ENCODE measurements around the gene CGNL1.

Gene CGNL1

DNA sequence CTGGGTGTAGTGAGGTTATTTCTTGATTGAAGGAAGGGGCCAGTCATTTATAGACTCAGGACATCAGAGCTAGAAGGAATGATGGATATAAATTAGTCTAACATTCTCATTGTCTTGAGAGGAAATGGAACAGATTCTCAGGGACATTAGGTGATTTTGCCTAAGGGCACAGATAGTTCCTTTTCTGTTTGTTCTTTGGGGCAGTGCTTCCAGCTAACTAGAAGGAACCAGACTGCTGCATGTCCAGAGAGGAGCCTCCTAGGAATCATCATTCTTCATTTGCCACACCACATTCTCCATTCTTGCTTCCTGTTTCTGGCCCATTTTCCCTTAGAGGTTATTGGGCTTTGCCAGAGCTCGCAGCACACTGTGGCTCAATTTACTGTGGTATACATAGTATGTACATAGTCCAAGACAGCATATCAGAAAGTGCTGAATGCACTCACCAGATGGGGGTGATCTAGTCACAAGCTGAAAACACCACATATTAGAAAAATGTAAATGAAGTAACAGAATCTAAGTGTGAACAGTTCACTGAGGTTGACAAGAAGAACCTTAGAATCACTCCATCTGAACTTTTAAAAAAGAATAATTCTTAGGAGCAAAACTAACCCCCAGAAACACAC is 152.7 kb downstream of the CGNL1 start:
- DNase-seq = no peak

- no peak for DNase-seq
Observed at GRCh38 chr15:57529748-57530147, 153.4 kb downstream of the CGNL1 start.

- no peak for DNase-seq
Observed at GRCh38 chr15:57532731-57533447, 156.6 kb downstream of the CGNL1 start.

- no peak for DNase-seq
Observed at GRCh38 chr15:57533448-57533799, 157.1 kb downstream of the CGNL1 start.

DNA sequence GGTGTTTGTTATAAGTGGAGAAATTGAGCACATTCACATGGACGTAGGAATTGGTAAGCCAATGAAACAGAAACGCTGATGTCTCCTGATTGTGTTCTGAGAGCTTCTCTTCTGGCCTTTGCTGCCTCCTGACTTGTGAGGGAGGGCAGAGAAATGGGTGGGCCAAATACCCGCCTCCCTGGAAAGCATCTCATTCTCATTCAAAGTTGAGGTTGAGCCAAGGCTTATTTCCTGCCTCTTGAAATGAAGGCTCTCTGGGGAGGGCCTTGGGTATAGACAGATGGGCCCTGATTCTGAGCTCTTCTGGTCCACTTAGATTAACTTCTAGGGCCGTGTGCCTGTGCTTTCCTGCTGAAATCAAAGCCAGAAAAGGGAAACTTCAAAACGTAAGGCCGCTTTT is 158.0 kb downstream of the CGNL1 start:
- no peak for DNase-seq

DNA sequence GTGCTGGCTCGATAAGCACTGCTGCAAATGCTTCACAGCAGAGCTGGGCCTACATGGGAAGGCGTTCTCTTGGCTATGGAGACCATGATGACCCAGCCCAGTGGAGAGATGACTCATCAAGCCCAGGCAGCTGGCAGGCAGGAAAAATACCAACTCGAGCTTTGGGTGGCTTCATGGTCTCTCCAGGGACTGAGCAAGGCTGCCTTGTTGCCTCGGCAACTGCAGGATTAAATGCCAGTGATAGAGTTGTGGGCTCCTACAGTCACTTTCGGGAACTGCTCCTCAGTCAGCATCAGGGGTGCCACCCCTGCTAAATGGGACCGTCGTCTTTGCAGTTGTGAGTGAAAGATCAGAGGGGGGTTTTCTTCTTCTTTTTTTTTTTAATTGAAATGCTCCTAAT is 160.8 kb downstream of the CGNL1 start:
- no peak for DNase-seq

DNA sequence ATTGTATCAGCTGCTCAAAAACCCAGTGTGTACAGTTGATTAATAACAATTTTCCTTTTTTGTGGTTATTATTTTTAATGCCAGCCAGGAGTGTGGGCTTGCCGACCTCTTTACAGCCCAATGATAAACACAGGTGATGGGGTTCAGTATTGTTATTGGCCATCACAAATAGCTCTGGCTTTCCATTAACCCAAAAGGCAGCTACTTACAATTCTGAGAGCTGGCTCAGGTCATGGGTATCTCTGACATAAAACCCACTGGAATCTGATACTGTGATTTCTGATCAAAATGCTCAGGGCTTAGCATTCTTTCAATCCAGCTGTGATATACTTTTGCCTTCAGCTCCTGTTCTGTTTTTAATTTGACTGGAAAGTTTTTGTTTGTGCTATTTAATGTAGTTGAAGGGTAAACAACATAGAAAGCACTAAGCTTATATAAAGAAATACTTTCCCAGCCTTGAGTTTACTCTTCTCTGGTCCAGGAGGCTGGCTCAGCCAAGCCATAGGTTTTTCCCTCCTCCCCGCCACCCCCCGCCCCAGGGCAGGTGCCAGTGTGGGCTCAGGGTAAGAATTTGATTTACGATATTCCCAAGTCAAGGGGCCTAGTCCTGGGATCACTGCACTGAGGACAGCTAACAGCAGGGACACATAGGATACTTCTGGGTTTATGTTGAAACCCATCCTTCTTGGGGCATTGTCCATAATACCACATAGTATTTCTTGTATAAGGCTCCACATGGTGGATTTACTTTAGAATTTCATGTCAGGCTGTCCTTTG is 161.4 kb downstream of the CGNL1 start:
- no peak for DNase-seq

- DNase-seq = no peak
Observed at GRCh38 chr15:57538265-57538529, 161.9 kb downstream of the CGNL1 start.

DNA sequence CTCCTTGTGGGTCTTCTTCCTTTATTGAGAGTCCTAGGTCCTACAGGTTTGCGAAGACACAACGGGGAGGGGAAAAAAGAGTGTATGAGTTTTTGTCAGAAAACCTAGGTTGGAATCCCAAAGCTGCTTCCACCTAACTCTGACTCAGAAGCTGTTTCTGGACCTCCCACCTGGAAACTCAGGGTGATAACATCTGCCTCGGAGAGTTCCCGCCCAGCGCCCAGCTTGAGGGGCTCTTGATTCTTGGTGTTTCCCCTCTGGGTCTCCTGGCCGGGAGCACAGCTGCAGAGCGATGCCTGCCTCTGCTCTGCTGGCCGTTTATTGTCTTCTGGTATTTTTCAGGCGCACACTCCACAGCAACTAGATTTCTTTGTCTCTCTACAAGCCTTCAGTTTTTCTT is 162.5 kb downstream of the CGNL1 start:
- DNase-seq = no peak

- no peak for DNase-seq
Observed at GRCh38 chr15:57540211-57540610, 163.9 kb downstream of the CGNL1 start.

- no peak for DNase-seq
Observed at GRCh38 chr15:57540736-57541135, 164.4 kb downstream of the CGNL1 start.

GRCh38 chr15:57541271-57541670 is 165.0 kb downstream of the CGNL1 start:
- DNase-seq = no peak

- peak; percentile 3 for DNase-seq
Observed at GRCh38 chr15:57541805-57542504, 165.7 kb downstream of the CGNL1 start.

DNA sequence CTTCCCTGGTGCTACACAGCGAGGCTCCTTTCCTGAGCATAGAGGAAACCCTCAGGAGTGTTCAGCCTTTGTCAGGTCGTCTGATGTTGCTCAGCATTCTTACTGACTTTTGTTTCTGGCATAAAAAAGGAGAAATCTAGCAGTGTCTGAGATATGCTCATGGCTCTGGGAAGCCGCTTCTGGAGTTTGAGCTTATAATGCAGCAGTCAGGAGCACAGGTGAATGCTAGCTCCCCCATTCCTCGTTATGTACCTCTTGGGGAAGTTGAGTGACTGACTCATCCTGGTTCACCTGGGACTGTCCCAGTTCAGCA is 166.2 kb downstream of the CGNL1 start:
- DNase-seq = no peak

DNA sequence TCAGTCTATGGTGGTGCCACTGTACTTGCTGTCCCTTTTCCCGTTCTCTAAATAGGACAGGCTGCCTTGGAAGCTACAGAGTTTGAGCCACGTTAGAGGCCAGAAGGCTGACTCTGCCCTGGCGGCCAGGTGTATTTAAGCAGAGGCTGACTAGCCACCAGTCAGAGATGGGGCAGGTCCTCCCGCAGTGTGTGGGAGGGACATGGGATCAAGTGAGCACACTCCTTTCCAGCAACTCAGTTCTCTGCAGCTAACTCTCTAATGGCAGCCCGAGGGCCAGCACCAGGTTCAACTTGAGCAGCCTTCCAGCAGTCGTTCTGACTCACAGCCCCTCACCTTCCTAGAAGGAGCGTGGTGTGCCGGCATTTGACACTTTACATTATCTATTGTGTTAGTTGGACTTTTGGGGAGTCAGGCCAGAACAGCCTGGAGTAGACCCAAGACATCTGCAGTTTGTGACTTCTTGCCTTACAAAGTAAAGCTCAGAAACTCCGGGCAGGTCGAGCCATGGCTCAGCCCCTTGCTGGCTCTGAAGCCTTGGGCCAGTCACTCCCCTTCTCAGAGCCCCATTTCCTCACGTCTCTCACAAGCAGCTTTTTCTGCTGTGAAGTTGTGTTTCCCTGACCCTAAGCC is 168.7 kb downstream of the CGNL1 start:
- no peak for DNase-seq

GRCh38 chr15:57545995-57546394 is 169.7 kb downstream of the CGNL1 start:
- DNase-seq = no peak

DNA sequence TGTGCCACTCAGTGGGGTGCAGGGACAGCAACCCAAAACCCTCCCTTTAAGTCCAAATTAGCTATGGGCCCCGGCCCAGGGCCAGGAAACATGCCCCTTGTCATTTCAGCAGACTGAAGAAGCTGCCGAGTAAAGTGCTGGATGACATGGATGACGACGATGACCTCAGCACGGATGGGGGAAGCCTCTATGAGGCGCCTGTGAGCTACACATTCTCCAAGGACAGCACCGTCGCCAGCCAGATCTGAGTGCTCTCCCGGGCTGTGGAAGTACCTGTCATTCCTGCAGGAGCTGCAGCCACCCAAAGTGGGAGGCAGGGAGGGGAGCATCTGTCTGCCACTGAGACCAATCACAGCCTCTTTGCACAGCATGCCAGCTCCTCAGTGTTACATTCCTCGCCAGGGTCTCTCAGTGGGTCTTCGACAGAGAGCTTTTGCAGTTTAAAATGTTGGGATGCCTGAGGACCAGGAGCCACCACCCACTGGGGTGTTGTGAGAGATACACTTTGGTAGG is 171.0 kb downstream of the CGNL1 start:
- no peak for DNase-seq

GRCh38 chr15:57548351-57548750 is 172.0 kb downstream of the CGNL1 start:
- DNase-seq = no peak

DNA sequence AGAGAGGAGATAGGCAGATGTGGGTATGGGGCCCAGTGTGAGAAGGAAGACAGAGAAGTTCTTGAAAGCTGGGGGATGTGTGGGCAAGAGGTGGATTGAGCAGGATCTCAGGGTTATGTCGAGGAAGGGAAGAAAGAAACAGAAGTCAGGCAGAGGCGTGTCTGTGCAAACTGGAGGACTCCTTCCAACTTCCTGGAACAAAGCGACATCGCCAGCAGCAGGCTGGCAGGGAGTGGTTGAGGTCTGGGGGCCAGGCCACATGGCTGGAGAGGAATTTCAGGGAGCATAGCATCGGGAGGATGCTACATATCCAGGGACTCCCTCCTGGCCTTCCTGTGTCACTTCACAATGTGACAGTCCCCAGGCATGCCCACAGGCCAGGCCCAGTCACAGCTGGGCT is 172.5 kb downstream of the CGNL1 start:
- no peak for DNase-seq

DNA sequence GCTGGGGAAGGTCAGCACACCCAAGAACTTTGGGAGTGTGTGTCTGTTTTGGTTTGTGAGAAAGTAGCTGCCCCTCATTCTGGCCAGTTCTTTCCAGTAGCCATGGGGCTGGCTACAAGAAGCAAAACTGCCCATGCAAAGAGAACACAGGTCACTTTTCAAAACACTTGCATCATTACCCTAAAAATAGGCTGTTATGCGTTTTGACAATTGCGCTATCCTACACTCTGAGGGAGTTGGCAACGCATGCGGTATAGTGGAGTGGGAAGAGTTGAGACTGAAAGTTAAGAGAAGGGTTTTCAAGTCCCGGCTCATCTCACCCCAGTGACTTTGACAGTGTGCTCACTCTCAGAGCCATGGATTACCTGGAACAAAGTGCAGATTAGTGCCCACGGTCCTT is 173.6 kb downstream of the CGNL1 start:
- no peak for DNase-seq

GRCh38 chr15:57550640-57551039 is 174.3 kb downstream of the CGNL1 start:
- DNase-seq = no peak

- no peak for DNase-seq
Observed at GRCh38 chr15:57551715-57552677, 175.7 kb downstream of the CGNL1 start.

Data from NCI-H2227 treated with DMSO at 0.1 percent for 48 hours (cell line).